Limb (tissue), 2 donors: ENCODE measurements around the gene UBE4B.
A peak's percentile ranks its signal among the peaks of the same experiment; 100 is the strongest.
"Not testable (repeated sequence)": the region's sequence is repeated elsewhere in the genome, so short reads cannot be mapped to it uniquely, and the experiment has no call there.

Experiments used
- DNase-seq, 2 donors: peaks; one replicate each; pipeline ENCODE4 v3.0.0-alpha.2; 2016; ENCODE audit errors: extremely low spot score in 2 of 2

The UBE4B gene

GRCh38 chr1:10171995-10172669 lies 139.4 kb downstream of the UBE4B start:
- DNase-seq, result no peak

DNA sequence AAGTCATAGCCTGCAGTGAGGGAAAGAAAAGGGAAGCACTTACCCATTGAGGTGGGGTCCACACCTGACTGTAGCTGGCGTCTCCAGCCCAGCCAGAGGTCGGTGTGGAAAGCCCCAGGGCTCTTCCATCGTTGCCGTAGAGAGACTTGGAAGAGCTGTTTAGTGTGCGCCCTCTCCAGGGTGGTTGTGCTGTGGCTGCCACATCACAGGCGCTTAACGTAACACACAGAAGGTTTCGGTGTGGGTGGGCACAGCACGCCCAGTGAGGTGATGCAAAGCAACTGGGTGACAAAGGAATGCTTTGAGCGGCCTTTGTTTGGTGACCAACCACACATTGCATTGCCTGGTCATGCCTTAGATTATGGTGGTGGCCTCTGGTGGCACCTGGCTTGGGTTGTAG lies 140.8 kb downstream of the UBE4B start:
- no peak for DNase-seq

DNA sequence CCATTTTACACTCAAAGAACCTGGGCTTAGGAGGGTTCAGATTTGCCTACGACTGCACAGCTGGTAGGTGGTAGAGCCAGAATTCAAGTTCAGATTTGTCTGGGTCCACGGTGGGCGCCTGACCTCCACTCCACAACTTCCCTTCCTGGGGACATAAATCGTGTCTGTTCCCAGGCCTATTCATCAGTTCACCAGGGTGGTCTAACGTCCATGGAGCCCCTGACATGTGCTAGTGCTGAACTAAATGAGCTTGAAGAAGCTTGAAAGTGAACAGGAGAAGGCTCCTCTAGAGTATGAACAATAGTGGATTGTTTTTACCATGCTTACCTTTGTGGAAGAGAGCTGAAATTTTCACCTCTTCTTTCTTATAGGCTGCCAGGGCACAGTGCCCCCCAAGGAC lies 145.1 kb downstream of the UBE4B start:
- DNase-seq, result no peak

DNA sequence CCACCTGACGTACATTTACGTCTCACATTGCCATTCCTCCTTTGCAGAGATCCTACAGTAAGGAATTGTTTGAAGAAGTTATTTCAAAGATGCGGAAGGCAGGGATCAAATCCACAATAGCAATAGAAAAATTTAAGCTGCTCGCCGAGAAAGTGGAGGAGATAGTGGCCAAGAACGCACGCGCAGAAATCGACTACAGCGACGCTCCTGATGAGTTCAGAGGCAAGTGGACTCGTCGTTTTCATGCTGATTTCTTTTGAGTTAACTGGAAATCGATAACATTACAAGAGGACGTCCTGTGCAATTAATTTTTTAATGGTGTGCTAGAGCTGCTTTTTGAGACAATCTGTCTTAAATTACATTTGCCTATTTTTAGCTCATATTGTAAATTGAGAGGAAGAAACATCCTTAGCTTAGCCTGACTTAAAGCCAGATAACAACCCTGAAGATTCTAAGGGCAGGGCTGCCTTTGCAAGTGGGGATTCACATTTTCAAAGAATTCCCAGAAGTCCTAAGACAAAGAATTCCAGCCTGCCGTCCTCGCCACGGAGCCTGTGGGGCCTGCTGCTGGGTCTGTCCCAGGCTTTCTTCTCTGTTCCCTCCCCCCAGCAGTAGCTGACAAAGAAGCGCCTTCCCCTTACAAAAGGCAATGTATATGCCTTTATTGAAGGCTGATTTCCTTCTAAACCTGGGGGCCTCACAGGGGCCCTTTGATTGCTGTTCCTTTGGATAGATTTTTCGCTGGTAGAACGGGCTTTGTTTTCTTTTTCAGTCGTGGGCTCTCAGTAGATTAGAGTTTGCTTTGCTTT lies 146.0 kb downstream of the UBE4B start:
- peak in 1 of 2 donors; percentile 52 for DNase-seq

DNA sequence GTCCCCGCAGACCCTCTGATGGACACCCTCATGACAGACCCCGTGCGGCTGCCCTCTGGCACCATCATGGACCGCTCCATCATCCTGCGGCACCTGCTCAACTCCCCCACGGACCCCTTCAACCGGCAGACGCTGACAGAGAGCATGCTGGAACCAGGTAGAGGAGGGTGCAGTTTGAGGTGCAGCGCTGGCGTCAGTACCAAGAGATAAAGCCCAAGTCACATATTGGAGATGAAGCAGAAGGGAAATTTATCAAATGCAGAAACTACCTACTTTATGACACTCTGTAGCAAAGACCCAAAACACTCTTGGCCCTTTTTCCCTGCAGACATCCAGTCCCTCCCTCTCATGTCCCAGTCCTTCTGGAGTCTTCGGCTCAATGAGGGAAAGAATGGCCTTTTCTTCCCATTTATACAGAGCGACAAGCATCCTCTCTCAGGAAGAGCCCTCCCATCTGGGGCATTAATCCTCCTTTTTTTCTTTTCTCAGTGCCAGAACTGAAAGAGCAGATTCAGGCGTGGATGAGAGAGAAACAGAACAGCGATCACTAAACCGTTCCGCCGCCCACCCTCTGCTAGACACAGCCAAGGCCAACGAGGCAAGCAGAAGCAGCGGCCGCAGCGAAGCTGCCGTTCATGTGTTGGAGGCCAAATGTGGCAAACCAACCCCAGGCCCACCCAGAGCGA lies 146.8 kb downstream of the UBE4B start:
- peak in 1 of 2 donors; percentile 47 for DNase-seq

DNA sequence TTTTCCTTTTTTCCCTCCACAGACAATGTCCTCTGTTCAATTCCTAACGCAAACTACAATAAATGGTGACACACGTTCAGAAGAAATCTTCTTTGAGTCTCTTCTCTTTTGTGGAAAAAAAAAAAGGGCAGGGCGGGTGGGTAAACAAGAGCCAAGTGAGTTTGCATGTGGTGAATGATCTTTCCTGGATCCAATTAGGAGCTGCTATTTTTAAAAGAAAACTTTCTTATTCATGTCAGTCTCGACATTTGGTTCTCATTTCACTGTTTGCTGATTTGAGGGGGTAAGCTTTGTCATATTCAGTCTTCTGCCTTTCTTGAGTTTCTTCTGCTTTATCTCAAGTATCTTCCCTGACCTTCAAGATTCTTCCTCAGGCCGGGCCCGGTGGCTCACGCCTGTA lies 148.4 kb downstream of the UBE4B start:
- DNase-seq, result no peak

GRCh38 chr1:10185759-10186158 lies 153.0 kb downstream of the UBE4B start:
- DNase-seq, result no peak

DNA sequence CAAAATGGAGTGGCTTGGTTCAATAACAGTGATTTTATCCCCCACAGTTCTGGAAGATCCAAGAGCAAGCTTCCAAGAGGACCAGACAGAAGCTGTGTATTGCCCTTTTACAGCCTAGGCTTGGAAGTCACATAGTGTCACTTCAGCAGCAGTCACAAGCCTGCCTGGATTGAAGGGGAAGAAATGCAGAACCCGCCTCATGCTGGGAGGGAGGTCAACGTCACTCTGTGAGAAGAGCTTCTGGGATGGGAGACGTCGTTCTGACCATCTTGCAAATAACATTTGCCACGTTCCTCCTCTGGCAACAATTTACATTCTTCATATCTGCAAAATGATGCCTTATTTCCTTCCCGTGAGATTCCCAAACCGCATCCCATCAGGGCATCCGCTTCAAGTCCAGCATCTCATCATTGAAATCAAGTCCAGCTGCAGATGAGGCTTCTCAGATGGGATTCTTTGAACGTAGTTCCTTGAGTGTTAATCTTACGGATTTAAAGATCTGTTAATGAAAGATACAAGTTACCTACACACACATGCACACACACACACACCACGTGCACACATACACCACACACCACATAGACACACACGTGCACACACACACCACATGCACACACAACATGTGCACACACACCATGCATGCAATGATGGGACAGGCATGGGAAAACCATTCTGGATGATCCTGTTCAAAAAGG lies 153.7 kb downstream of the UBE4B start:
- no peak for DNase-seq

DNA sequence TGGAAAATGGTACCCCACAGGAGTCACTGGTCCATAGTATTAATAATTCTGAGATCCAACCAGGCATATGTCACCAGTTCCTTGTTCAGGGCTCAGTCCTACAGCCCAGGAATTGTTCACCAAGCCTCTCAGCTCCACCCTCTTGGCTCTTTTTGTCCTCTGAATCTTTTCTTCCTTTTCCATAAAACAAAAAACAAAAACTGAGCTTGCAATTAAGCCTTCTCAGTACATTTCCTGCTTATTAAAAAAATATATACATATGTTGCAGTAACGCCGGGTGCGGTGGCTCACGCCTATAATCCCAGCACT lies 154.2 kb downstream of the UBE4B start:
- DNase-seq, result no peak

GRCh38 chr1:10188133-10188650 lies 155.4 kb downstream of the UBE4B start:
- DNase-seq, result no peak

GRCh38 chr1:10189659-10190058 lies 156.9 kb downstream of the UBE4B start:
- DNase-seq, result no peak

- no peak for DNase-seq
Observed at GRCh38 chr1:10192263-10192662, 159.5 kb downstream of the UBE4B start.

DNA sequence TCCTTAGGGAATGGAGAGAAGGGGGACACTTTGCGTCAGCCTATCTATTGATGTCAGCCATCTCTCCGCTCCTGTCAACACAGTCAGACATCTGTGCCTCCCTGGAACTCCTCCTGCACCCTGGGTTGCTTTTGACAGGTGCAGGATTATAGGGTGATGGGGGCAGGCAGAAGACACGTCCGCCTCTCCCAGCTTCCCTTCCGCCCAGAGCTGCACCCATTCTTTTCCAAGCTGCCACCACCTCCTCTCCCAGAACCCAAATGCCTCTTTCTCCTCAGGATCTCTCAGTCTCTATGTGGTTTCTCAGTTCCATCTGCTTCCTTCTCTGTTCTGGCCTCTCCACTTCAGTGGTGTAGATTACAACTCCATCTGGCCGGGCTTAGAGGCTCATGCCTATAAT lies 160.5 kb downstream of the UBE4B start:
- DNase-seq, result no peak

DNA sequence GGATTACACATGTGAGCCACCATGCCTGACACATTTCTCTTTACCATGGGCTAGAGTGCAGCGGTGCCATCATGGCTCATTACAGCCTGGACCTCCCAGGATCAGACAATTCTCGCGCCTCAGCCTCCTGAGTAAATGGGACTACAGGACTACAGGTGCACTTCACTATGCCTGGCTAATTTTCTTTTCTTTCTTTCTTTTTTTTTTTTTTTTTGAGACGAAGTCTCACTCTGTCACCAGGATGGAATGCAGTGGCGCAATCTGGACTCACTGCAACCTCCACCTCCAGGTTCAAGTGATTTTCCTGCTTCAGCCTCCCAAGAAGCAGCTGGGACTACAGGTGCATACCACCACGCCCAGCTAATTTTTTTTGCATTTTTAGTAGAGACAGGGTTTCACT lies 162.8 kb downstream of the UBE4B start:
- DNase-seq, result no peak

GRCh38 chr1:10196976-10197375 lies 164.2 kb downstream of the UBE4B start:
- DNase-seq, result peak; percentile 30 to 46

GRCh38 chr1:10200620-10201019 lies 167.9 kb downstream of the UBE4B start:
- DNase-seq, result no peak

- no peak for DNase-seq
Observed at GRCh38 chr1:10204003-10204642, 171.4 kb downstream of the UBE4B start.

DNA sequence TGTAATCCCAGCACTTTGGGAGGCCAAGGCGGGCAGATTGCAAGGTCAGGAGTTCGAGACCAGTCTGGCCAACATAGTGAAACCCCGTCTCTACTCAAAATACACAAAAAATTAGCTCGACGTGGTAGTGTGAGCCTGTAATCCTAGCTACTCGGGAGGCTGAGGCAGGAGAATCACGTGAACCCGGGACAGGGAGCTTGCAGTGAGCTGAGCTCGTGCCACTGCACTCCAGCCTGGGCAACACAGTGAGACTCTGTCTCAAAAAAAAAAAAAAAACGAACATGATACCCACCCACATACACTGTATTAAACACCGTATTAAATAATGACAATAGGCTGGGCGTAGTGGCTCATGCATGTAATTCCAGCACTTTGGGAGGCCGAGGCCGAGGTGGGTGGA lies 172.4 kb downstream of the UBE4B start:
- not testable (repeated sequence) for DNase-seq

GRCh38 chr1:10207810-10208209 lies 175.1 kb downstream of the UBE4B start:
- DNase-seq, result no peak

DNA sequence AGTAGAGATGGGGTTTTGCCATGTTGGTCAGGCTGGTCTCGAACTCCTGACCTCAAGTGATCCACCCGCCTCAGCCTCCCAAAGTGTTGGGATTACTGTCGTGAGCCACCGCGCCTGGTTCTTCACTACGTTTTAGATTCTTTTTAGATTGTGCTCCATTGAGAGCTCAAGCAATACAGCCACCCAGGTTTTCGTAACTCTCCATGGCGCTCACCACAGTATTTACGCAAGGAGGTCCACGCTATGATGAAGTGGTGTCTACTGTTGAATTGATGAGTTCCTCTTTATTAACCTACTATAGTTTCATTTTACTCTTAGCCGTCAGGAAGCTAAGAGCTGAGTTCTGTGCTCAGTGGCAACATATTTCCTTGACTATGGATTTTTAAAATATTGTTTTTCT lies 175.8 kb downstream of the UBE4B start:
- no peak for DNase-seq

DNA sequence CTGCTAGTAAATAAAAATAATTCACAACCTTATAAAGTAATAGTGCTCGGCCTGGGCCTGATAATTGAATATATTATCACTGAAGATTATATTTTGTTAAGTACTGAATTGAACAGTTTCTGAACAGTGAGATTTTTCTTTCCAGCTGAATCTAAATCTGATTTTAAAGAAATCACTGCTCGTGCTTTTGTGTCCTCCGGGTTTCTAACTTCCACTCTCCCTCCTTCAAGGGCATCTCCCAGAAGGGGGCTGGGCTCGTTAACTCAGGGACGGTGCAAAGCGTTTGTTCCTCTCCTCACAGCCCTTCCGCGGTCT lies 176.8 kb downstream of the UBE4B start:
- DNase-seq, result no peak
